Activated CD4-positive, alpha-beta T cell treated with anti-CD3 and anti-CD28 coated beads, Interleukin-10, Interleukin-2, amounts not matched to agents 100 ng/mL and 50 ng/mL, durations not matched to agents 16 hours and 8 hours (primary cell): Measurements from ENCODE around the gene TRIM26.
"Not testable (repeated sequence)": the region's sequence is repeated elsewhere in the genome, so short reads cannot be mapped to it uniquely, and the experiment has no call there.

ENCODE experiments used
- DNase-seq: peaks from one replicate; pipeline ENCODE4 v3.0.0-alpha.2; 2020

TRIM26 gene, protein sequence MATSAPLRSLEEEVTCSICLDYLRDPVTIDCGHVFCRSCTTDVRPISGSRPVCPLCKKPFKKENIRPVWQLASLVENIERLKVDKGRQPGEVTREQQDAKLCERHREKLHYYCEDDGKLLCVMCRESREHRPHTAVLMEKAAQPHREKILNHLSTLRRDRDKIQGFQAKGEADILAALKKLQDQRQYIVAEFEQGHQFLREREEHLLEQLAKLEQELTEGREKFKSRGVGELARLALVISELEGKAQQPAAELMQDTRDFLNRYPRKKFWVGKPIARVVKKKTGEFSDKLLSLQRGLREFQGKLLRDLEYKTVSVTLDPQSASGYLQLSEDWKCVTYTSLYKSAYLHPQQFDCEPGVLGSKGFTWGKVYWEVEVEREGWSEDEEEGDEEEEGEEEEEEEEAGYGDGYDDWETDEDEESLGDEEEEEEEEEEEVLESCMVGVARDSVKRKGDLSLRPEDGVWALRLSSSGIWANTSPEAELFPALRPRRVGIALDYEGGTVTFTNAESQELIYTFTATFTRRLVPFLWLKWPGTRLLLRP

DNA sequence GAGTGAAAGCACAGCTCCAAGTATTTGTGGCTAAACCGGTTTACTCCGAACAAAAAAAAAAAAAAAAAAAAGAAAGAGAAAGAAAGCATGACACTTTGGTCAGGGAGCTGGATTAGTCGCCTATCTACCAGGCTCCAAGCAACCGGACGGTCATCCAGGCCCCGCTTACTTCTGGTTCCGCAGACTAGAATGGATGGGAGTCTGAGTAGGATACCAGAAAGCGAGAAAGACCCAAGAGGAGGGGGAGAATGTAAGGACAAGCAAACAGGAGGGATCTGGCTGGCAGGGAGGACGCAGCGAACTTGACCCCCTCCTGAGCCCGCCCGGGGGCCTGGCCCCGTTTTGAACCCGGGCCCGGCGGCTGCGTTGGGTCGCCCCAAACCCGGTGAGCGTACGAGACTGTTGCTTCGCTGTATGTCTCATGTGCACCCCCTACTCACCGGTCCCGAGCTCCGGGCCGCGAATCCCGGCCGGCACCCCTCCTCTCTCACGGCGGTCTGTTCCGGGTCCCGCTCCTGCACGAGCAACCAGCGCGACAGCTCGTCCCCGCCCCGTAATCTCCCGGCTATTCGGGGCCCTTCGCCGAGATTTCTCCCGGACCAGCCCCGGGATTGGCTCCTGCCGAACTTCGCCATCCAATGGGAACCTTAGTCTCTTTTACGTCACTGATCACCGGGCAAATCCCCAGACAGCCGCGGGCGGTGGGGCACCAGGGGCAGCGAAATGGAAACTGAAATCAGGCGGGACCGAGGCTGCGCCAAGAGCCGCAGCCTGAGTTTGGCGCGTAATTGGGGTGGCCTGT is at the start of gene TRIM26:
TRIM26 (minus strand) TSS at position 542 of the 802 bp plus-strand sequence. CDS start 14,303 bp downstream, outside the sequence.
- peak; percentile 99 for DNase-seq

DNA sequence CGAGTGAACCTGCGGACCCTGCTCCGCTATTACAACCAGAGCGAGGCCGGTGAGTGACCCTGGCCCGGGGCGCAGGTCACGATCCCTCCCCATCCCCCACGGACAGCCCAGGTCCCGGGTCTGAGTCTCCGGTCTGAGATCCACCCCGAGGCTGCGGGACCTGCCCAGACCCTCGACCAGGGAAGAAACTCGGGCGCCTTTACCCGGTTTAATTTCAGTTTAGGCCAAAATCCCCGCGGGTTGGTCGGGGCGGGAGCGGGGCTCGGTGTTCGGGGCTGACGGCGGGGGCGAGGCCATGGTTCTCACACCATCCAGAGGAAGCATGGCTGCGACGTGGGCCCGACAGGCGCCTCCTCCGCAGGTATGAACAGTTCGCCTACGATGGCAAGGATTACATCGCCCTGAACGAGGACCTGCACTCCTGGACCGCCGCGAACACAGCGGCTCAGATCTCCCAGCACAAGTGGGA is 46.9 kb upstream of the TRIM26 start:
- no peak for DNase-seq

DNA sequence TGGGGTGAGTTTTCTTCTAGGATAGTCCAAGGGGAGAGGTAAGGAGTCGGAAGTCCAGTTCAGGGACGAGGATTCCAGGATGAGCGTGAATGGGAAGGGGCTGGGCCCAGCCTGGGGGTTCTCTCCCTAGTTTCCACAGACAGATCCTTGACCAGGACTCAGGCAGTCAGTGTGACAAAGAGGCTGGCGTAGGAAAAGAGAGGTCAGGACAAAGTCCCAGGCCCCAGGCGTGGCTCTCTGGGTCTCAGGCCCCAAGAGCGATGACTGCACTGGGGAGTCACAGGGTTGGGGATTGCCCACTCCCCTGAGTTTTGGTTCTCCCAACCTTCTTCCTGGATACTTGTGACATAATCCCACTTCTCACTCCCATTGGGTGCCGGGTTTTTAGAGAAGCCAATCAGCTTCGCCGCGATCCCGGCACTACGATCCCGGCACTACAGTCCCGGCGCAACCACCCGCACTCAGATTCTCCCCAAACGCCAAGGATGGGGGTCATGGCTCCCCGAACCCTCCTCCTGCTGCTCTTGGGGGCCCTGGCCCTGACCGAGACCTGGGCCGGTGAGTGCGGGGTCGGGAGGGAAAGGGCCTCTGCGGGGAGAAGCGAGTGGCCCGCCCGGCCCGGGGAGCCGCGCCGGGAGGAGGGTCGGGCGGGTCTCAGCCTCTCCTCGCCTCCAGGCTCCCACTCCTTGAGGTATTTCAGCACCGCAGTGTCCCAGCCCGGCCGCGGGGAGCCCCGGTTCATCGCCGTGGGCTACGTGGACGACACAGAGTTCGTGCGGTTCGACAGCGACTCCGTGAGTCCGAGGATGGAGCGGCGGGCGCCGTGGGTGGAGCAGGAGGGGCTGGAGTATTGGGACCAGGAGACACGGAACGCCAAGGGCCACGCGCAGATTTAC is 46.2 kb upstream of the TRIM26 start:
- peak; percentile 36 for DNase-seq

GRCh38 chr6:30258204-30258603 is 45.0 kb upstream of the TRIM26 start:
- DNase-seq = peak; percentile 63

GRCh38 chr6:30252417-30252816 is 39.2 kb upstream of the TRIM26 start:
- DNase-seq = not testable (repeated sequence)

GRCh38 chr6:30244560-30244959 is 31.4 kb upstream of the TRIM26 start:
- DNase-seq = no peak

GRCh38 chr6:30238178-30238795 is 25.1 kb upstream of the TRIM26 start:
- peak; percentile 28 for DNase-seq

- no peak for DNase-seq
Observed at GRCh38 chr6:30234356-30234755, 21.1 kb upstream of the TRIM26 start.

GRCh38 chr6:30231067-30231466 is 17.9 kb upstream of the TRIM26 start:
- no peak for DNase-seq

GRCh38 chr6:30227763-30228487 is 14.7 kb upstream of the TRIM26 start:
- peak; percentile 35 for DNase-seq

DNA sequence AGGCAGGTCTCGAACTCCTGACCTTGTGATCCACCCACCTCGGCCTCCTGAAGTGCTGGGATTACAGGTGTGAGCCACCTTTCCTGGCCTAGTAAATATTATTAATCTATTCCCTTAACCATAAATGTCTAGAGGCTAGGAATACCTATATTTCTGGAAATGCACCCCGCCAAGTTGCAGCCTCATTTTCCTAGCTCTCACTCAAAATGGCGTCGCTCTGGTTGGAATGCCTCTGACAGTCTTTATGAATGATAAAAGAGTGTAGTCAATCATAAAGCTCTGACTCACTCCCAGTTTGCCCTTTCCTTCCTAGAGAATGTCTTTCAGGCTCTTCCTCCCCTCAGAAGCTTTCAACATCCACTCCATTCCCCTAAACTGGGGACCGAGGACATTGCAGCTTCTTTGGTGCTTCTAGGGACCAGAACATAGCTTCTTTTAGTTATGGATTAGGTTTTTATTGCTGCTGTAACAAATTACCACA is 14.1 kb upstream of the TRIM26 start:
- no peak for DNase-seq

- DNase-seq = no peak
Observed at GRCh38 chr6:30223339-30223738, 10.1 kb upstream of the TRIM26 start.

DNA sequence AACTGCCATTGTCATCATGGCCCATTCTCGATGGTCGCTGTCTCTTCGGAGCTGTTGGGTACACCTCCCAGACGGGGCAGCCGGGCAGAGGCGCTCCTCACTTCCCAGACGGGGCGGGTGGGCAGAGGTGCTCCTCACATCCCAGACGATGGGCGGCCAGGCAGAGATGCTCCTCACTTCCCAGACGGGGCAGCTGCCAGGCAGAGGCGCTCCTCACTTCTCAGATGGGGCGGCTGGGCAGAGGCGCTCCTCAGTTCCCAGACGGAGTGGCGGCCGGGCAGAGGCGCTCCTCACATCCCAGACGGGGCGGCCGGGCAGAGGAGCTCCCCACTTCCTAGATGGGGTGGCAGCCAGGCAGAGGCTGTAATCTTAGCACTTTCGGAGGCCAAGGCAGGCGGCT is 8.8 kb upstream of the TRIM26 start:
- DNase-seq = not testable (repeated sequence)

- not testable (repeated sequence) for DNase-seq
Observed at GRCh38 chr6:30221395-30221794, 8.2 kb upstream of the TRIM26 start.

DNA sequence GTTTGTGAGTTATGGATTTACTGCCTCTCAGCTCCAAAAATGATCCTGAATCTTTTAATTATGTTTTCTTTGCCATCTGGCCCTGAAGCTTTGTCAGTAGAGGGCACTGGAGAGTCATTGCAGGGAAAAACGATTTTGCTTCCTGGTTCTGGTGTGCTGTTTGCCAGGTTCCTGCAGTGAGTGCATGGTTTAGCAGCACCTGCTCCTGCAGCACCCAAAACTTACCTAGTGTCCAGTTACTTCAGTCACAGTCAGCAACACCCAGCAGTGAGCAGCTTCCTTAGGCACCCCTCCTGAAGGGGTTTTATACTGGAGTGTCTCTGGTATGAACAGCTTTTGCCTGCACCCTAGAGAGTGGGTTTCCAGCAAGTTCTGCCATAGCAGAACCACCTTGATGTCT is 6.0 kb upstream of the TRIM26 start:
- peak; percentile 60 for DNase-seq

DNA sequence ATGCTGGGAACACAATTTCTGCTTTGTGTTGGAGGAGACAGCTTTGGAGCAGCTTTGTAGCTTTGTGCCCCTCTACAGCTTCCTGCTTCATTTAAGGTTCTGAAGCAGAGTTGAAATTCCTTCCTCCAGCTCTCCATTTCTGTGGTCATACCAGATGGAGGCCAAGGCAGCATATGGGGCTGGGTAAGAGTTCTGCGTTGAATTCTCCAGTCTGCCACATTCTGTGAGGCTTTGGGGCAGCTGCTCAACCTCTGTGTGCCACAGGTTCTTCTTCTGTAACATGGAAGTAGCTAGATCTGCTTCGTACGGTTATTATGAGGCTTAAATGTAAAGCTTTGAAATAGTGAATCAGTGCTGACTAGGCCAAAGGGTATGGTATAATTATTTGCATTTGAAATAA is 2.9 kb upstream of the TRIM26 start:
- DNase-seq = no peak

DNA sequence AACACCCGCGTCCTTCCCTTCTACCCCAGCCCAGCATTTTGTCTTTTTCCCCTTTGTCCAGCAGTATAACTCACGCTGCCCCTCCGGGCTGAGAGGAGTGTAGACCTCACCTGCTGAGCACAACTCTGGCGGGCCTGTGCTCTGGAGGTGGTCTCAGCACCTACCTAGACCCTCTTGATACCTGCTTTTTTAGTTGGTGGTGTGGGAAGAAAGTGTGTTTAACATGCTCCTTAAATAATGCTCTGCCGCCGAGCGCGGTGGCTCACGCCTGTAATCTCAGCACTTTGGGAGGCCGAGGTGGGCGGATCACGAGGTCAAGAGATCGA is 1.4 kb upstream of the TRIM26 start:
- no peak for DNase-seq

DNA sequence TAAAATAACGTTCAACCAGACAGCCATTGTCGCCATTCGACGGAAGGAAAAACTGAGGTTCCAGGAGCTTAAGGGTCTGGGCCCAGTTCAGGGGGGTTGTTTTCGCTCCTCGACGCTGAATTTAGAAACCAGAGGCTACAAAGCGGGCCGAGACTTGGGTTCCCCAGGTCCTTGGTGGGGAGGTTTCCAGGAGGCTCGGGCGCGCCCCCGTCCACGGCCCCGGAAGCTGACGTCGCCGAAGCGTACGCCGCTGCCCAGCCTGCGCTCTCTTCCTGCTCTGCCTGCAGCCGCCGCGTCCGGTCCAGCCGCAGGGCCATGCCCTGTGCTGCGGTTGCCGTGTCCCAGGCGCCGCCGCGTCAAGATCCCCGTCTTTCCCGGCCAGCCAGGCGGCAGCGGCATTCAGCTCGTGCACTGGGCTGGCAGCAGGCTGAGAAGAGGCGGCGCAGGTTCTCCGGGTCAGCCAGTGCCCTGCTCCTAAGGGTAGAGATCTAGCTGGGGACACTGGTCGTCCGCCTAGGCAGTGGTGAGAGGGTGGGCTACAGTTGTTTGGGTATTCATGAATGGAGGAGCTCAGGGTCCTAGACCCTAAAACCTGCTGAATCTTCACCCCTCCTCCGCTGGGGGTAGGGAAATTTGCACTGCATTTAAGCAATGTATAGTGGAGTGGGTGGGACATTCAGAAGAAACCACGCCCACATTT is 901 bp upstream of the TRIM26 start:
- peak; percentile 82 for DNase-seq

GRCh38 chr6:30213667-30213956 is 406 bp upstream of the TRIM26 start:
- no peak for DNase-seq

DNA sequence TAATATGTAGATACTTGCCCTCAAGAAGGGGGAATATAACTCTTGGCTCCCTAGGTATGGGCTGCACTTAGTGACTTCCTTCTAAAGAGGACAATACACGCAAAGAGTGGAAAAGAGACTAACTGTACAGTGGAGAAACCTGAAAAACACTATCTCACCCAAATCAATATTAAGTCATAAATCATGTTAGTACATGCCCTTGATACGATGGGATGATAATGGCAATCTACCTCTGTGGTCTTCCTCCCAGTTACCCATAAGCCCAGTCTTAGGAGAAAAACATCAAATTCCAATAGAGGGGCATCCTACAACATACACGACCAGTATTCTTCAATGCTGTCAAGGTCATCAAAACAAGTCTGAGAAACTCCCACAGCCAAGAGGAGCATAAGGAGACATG is 1.3 kb downstream of the TRIM26 start:
- no peak for DNase-seq

GRCh38 chr6:30211306-30211705 is 1.9 kb downstream of the TRIM26 start:
- no peak for DNase-seq
